ENCODE results near the gene CEACAM6.
"Not testable (repeated sequence)": the region's sequence is repeated elsewhere in the genome, so short reads cannot be mapped to it uniquely, and the experiment has no call there.

CEACAM6 gene

GRCh38 chr19:41748012-41748411, 7.3 kb upstream of the CEACAM6 start:
- DNase-seq = no peak

GRCh38 chr19:41750248-41751134, 4.8 kb upstream of the CEACAM6 start:
- DNase-seq = not testable (repeated sequence)

- peak; percentile 85 for DNase-seq
Observed at GRCh38 chr19:41753159-41753558, 2.2 kb upstream of the CEACAM6 start.

- DNase-seq = peak; percentile 77
Observed at GRCh38 chr19:41753936-41754529, 1.3 kb upstream of the CEACAM6 start.

GRCh38 chr19:41758846-41759245, 3.5 kb downstream of the CEACAM6 start:
- DNase-seq = no peak

GRCh38 chr19:41767115-41767514, 11.8 kb downstream of the CEACAM6 start:
- DNase-seq = no peak

GRCh38 chr19:41768105-41768504, 12.8 kb downstream of the CEACAM6 start:
- DNase-seq = not testable (repeated sequence)

DNA sequence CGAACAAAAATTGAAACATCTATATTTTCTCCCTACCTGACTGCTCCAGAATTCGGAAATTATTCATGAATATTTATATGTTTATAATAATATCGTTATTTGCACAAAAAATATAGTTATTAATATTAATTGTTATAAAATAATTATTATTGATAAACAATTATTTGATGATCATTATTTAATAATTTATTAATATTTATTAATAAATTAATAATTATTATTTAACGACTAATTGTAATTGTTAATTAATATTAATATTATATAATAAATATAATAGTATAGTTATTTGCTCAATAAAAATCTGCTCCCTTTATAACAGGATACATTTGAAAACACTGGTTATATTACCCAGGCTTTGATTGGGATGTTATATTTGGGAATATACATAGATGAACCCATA, 14.3 kb downstream of the CEACAM6 start:
- no peak for DNase-seq

DNA sequence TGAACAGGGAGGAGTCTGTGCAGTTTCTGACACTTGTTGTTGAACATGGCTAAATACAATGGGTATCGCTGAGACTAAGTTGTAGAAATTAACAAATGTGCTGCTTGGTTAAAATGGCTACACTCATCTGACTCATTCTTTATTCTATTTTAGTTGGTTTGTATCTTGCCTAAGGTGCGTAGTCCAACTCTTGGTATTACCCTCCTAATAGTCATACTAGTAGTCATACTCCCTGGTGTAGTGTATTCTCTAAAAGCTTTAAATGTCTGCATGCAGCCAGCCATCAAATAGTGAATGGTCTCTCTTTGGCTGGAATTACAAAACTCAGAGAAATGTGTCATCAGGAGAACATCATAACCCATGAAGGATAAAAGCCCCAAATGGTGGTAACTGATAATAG, 16.1 kb downstream of the CEACAM6 start:
- DNase-seq = no peak

DNA sequence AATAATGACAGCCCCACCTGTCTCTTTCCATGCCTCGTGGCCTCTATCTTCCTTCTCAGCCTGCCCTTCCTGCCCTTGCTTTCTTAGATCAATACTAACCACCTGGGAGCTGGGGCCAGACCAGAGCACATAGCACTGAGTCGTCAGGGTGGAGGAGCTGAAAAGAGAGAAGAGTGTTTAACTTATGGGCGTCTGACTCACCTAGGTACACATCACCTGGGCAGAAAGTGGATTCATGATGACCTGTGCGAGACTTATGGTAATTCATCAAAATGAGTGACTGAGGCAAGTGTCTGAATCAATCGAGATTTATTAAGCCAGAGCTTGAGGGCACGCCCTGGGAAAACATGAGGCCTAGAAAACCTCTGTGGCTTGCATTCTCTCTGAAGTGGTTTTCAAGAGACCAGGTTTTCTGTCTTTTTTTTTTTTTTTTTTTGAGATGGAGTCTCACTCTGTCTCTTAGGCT, 19.2 kb downstream of the CEACAM6 start:
- peak; percentile 60 for DNase-seq

DNA sequence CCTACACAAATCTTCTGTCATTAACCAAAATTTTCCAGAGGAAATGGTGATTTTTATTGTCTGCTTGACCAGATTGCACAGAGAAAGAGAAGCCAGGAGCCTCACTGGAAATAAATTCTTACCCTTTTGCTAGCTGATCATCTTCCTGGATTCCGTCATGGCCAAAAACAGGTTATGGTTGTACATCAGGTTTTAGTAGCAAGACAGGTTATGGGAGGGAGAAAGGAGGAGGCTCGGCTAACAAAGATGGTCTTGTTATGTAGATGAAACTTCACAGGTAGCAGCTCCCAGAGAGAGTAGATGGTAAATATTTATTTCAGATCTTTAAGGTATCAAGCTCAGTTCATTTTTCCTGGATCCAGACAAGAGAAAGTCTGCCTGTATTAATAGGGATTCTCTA, 21.4 kb downstream of the CEACAM6 start:
- DNase-seq = no peak

DNA sequence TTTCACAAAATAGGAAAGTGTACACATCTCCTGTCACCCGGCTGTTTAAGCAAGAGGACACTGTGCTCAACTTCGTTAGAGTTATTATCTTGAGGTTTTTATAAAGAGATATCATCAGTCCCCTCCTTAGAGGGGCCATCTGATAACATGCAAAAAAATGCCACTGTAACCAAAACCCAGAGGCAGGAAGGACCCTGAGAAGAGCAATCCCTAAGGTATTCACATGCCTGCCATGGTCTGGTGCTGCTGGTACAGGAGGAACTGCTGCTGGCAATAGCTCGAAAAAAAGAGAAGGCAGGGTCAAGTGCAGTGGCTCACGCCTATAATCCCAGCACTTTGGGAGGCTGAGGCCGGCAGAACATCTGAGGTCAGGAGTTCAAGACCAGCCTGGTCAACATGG, 28.3 kb downstream of the CEACAM6 start:
- no peak for DNase-seq

DNA sequence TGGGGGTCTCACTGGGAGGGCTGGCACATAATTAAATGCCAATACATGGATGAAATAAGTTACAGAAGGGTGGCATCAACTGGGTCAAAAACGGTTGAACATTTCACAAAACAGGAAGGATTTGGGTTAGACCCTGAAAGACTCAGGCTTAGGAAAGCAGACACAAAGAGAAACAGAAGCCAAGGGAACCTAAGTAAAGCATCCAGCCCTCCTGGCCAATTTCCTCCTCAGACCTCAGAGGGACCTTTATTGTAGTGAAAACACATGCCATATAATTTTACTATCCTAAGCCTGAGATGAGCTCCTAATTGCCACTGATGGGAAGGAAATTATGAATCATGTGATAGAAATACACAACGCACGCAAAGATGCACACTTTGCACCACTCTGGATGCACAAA, 29.0 kb downstream of the CEACAM6 start:
- DNase-seq = no peak

DNA sequence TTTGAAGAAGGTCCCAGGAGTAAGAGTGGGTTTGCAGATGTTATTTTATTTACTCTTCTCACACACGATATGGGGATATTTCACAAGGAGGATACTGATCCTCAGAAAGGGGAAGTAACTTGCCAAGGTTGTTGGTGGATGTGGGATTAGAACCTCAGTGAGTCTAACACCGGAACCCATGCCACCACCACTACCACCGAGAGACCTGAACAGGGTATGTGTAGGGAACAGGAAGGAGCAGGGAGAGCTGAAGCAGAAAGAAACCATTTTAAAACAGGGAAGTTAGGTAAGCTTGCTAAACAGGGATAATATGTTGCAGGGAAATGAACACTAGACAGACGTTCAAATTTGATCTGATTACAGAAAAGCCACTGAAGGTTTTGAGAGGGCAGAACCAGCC, 29.4 kb downstream of the CEACAM6 start:
- peak; percentile 9 for DNase-seq

DNA sequence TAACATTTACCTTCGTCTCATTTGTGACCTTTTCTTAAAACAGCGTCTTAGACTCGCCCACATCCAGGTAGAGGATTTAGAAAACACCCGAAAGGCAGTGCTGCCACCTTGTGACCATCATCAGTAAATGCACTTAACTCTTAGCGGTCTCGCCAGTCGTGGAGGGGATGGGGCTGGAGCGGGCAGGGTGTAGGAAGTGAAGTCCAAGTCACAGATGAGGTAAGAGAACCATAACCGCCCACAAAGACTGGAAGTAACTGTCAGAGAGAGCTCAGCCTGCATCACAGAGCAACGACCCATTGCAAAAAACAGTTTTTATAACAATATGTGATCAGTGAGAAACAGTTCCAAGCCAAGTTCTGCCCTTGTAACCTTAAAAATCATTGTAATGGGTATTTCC, 30.3 kb downstream of the CEACAM6 start:
- DNase-seq = peak; percentile 85

DNA sequence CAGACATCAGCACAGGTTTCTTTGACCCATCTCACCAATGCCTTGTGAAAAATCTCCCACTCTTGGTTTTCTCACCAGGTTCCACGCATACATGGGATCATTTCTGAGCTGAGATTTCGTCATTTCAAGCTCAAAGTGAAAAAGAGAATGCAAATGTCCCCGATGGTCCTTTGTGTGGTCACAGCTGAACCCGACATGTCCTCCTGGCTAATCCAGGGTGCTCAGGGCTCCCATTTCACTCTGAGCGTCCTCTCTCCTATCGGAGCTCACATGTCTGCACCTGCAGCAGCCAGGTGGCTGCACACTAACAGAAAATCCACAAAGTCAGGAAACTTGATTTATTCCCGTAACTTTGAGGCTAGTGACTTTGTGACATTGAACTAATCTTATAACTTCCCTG, 31.7 kb downstream of the CEACAM6 start:
- DNase-seq = no peak

DNA sequence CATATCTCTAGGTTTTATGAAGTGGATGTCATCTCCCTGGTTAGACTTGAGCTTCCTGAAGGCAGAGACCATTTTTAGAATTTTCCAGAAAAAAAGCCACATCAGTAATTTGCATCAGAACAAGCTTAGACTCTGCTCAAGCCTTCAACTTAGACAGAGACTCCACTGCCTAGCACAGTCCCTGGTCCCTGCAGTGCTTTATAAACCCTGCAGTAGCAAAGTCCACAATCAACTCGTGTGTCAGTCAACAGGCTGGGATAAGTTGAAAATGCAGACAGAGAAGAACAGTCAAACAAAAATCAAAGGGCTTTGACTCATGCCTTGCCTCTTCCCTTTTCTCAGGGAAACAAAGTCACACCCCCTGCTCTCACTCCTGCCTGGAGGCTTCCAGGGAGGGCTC, 33.2 kb downstream of the CEACAM6 start:
- not testable (repeated sequence) for DNase-seq

GRCh38 chr19:41789053-41789452, 33.7 kb downstream of the CEACAM6 start:
- DNase-seq = not testable (repeated sequence)

DNA sequence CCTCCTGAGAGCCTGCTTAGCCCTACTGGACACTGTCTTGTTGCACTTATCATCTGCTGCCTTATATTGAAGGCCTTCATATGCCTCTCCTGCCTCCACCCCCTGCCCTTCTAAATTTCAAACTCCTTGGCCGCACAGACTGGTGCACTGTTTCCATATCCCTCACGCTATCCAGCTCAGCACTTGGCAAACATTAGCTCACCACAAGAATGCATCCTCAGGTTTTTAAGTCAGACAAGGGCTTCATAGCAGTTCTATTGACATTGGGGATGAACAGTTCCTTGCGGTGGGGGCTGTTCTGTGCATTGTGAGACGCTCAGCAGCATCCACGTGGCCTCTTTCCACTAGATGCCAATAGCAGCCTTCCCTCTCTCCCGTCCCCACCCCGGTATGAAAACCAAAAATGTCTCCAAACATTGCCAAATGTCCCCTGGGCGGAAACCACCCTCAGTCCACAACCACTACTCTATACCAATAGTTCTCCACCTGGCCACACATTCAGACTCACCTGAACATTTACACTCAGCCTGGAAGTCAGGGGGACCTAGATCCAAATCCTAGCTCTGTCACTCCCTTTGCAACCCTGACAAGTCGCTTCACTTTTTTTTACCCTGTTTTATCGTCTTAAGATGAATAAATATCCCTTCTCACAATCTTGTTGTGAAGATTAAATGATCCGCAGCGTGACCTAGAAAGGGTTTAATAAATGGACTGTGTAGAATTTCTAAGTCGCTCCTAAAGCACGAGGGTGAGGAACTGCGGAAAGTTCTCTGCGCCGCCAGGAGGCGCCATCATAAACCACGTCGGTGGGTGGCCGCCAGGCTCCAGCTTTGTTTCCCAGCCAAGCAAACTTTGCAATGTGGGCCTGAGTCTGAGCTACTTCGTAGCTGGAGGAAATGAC, 37.4 kb downstream of the CEACAM6 start:
- peak; percentile 64 for DNase-seq

GRCh38 chr19:41793414-41793727, 38.0 kb downstream of the CEACAM6 start:
- no peak for DNase-seq

DNA sequence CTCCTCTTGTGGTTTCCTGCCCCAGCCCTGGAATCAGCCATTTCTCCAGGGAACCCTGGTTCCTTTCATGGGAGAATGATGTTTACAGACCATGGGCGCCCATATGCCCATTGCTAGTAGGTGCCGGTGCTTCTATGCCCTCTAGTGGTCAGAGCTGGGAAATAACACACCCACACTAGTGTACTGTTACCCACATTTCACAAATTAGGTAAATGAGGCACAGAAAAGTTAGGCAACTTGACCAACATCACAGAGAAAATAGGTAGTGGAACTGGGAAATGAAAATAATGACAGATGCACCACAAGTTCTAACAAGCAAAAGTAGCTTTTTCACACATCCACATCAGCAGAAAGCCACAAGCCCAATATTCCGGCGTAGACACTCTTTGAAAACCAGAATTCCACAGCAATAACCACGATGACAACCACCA, 39.7 kb downstream of the CEACAM6 start:
- DNase-seq = peak; percentile 68

- no peak for DNase-seq
Observed at GRCh38 chr19:41796362-41796761, 41.0 kb downstream of the CEACAM6 start, which contains the start of gene CEACAM3. CEACAM3 (plus strand) TSS chr19:41796587; CDS start chr19:41796678, 91 bp downstream.

- DNase-seq = no peak
Observed at GRCh38 chr19:41796901-41797300, 41.6 kb downstream of the CEACAM6 start.
